Omental fat pad (tissue), 4 donors: ENCODE data around the gene PSIP1. TPM values are rescaled to one million over a fixed set of nuclear protein-coding genes. Genes with fewer than 3 reads are reported as not detected.

Source experiments
- ATAC-seq: fragments of 150-250 bp; one replicate; pipeline ENCODE4 v1.9.1; 2016; ENCODE audit warnings: mild to moderate bottlenecking, moderate library complexity; ENCODE audit not compliant: low FRiP score
- DNase-seq: peaks from one replicate; pipeline ENCODE4 v3.0.0-alpha.2; 2019; ENCODE audit warnings: low spot score
- small RNA-seq: library from RNA; depleted of rRNA; stranded (forward); fragments of <200 nt; gene quantifications from one replicate; pipeline ENCODE3, GENCODE V24; 2016
- total RNA-seq, 4 donors: library from RNA; depleted of rRNA; stranded (reverse); fragments of >200 nt; gene quantifications; one replicate each; pipeline ENCODE4 v1.1.0, GENCODE V29; 2016
- TF ChIP-seq, protein P1 (sequence below), 3 donors: fragments of 450-650 bp; IDR thresholded peaks; one replicate each; pipeline ENCODE4 v1.5.1; 2016 to 2017; ENCODE audit warnings: antibody characterized with exemption in 3 of 3, mild to moderate bottlenecking in 3 of 3, moderate library complexity in 2 of 3

Gene PSIP1
- total RNA-seq, 4 donors from 2014 or later: 18.4 to 59.3 (median 22.6) TPM

DNA sequence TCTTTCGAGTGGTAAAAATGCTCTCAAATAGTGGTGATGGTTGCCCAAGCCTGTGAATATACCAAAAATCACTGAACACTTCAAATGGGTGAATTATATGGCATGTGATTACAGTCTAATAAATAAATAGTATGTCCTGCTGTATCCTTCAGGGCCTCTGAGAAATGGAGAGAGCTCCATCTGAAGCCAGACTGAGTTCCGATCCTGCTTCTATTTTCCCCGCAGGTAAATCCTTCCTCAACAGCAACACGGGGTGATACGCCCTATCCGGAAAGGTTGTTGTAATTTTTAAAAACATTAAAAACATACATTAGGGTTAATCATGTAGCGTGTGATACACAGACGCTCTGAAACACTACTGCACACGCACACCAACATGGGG lies 88.8 kb downstream of the PSIP1 start:
- TF ChIP-seq, protein P1, sequence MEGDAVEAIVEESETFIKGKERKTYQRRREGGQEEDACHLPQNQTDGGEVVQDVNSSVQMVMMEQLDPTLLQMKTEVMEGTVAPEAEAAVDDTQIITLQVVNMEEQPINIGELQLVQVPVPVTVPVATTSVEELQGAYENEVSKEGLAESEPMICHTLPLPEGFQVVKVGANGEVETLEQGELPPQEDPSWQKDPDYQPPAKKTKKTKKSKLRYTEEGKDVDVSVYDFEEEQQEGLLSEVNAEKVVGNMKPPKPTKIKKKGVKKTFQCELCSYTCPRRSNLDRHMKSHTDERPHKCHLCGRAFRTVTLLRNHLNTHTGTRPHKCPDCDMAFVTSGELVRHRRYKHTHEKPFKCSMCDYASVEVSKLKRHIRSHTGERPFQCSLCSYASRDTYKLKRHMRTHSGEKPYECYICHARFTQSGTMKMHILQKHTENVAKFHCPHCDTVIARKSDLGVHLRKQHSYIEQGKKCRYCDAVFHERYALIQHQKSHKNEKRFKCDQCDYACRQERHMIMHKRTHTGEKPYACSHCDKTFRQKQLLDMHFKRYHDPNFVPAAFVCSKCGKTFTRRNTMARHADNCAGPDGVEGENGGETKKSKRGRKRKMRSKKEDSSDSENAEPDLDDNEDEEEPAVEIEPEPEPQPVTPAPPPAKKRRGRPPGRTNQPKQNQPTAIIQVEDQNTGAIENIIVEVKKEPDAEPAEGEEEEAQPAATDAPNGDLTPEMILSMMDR (IDR thresholded peaks at IDR 0.05): no peak
- ATAC-seq (no peak), DNase-seq (no peak)

DNA sequence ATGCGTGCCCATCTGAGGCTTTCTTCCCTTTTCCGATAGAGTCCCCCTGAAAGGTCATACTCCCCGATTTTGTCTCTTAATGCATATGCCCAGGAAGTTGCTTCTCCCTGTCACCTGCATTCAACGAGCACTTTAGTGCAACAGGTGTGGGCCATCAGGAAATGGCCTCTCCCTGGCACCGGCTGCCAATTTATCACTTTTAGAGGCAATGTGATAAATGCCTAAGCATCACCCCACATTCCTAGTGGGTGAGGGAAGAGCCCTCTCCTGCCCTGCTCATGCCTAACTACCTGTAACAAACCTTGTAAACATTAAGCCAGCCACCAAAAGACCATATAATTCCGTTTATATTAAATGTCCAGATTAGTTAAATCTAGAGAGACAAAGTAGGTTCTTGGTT lies 89.2 kb downstream of the PSIP1 start:
- TF ChIP-seq, protein P1 (IDR thresholded peaks at IDR 0.05): no peak
- no peak for DNase-seq

DNA sequence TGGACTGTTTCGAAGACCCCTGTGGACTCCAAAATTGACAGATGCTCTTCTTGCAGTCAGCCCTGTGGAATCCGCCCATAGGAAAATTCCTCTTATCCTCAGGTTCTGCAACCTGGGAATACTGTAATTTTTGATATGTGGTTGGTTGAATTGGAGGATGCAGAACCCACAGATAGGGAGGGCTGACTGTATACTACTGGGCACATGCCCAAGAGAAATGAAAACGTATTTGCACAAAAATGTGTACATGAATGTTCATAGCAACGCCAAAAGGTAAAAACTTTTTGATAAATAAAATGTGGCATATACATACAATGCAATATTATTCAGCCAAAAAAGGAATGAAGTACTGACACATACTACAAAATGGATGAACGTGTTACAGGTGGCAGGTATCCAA lies 90.0 kb downstream of the PSIP1 start:
- ATAC-seq (no peak), DNase-seq (no peak)
- TF ChIP-seq, protein P1 (IDR thresholded peaks at IDR 0.05): no peak

More for the DNA sequence above, 89.2 kb downstream of the PSIP1 start:
- ATAC-seq: no peak

DNA sequence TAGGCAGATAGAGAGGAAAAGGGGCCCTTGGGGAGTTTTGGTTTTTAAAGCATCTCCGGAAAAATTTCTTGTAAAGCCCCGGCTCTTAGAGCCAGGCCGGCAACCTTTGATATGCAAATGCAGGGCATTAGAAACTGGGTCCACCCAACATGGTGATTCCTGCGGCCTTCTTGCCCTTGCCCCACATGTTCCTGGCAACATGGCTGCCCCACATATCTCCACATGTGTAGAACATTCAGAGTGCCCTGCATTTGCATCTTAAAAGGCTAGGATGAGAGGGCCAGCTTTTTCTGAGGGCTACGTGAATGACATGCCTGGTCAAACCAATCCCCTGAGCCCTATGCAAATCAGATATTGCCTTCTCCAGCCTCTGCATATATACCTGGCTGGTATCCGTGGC lies 93.1 kb downstream of the PSIP1 start:
- DNase-seq: no peak
- TF ChIP-seq, protein P1 (IDR thresholded peaks at IDR 0.05): no peak
- ATAC-seq: no peak

DNA sequence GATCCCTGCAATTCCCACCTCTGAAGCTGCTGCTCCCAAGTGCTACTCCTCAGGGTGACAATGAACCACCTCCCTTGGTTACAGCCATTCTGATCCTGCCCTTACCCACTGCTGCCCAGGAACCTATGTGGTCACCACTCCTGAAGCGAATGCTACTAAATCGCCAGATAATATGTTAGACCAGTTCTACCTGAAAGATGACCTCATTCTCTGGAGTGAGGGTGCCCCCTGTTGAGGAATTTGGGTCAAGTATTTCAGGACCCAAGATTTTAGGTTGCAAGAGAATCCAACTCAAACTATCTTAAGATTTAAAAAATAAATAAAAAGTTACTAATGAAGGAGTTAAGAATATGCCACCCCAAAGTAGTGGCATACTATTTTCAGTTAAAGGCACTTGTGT lies 93.9 kb downstream of the PSIP1 start:
- DNase-seq: no peak
- no peak for ATAC-seq
- TF ChIP-seq, protein P1 (IDR thresholded peaks at IDR 0.05): no peak

Small RNAs within 50 kb of the gene (small RNA-seq; reads per million reads assigned to genes)
- gene AL513423.1 (not detected), gene RN7SL98P (not detected), gene RNU6-246P (not detected), gene RNU6-319P (not detected)

Other genes with a start within 250 kb of the PSIP1 start
- gene TTC39B, start 203.8 kb downstream of the PSIP1 start, total RNA-seq: 10 to 100 TPM in 1 of 4 donors, 1 to 10 TPM in 3; 3.7 to 12.6 (median 5.3) TPM
- gene SNAPC3, start 88.1 kb downstream of the PSIP1 start, total RNA-seq: 10 to 100 TPM; 16.9 to 37.7 (median 22.8) TPM
- gene CCDC171, start 42.1 kb upstream of the PSIP1 start, total RNA-seq: 1 to 10 TPM; 1.1 to 5.0 (median 2.1) TPM